Cardiac muscle cell (in vitro differentiated cells and primary cell): ENCODE data around the gene SRP68. TPM values are rescaled to one million over a fixed set of nuclear protein-coding genes. Genes with fewer than 3 reads are reported as not detected.

Source experiments
- DNase-seq, 2 donors: peaks; one replicate each; pipeline versions ENCODE4 v3.0.0 to v3.0.0-alpha.2; 2010 to 2017; ENCODE audit warnings: low read depth in 1 of 2, low spot score in 1 of 2
- H3K27ac ChIP-seq: fragments of 200-600 bp; sonication (generic); 2 replicates; pipeline ENCODE4 v1.5.1; 2016
- H3K27me3 ChIP-seq: fragments of 200-600 bp; sonication (generic); 2 replicates; pipeline ENCODE4 v1.6.0; 2016; ENCODE audit warnings: control low read depth
- H3K36me3 ChIP-seq: fragments of 200-600 bp; sonication (generic); 2 replicates; pipeline ENCODE4 v1.5.1; 2016; ENCODE audit warnings: control low read depth
- H3K4me1 ChIP-seq: fragments of 200-600 bp; sonication (generic); 2 replicates; pipeline ENCODE4 v1.8.1; 2017; ENCODE audit warnings: low read depth, mild to moderate bottlenecking, mixed run types
- H3K4me3 ChIP-seq: fragments of 200-600 bp; sonication (generic); 2 replicates; pipeline ENCODE4 v1.5.1; 2016; ENCODE audit warnings: mild to moderate bottlenecking
- H3K9me3 ChIP-seq: fragments of 200-600 bp; sonication (generic); 2 replicates; pipeline ENCODE4 v1.5.1; 2017; ENCODE audit warnings: low read depth, mild to moderate bottlenecking, control low read depth
- polyA plus RNA-seq: library from polyadenylated mRNA; unstranded; fragments of >200 nt; fragmentation: Nextera tagmentation; extraction: Ambion mirVana; gene quantifications from 2 replicates; pipeline ENCODE4 v1.2.1, GENCODE V29; 2016
- total RNA-seq: library from RNA; depleted of rRNA; stranded (reverse); fragments of >200 nt; gene quantifications from 2 replicates; pipeline ENCODE4 v1.2.3, GENCODE V29; 2016
- TF ChIP-seq, protein P1 (sequence below): IDR thresholded peaks from 2 replicates; pipeline ENCODE4 v1.5.1; 2012; ENCODE audit warnings: low read depth, mild to moderate bottlenecking, low read length

Gene SRP68
- total and polyA plus RNA-seq, 2 experiments from 2014 or later: 55.4 to 103 TPM

- peaks cover 7% of the 10 kb centered on the region for H3K4me1 ChIP-seq
- H3K27ac ChIP-seq: peak overlapping the region; percentile 6
- H3K36me3 ChIP-seq: peaks cover 30% of the 10 kb centered on the region
- H3K9me3 ChIP-seq: no peaks in the 10 kb centered on the region
- DNase-seq: no peak
- H3K27me3 ChIP-seq: no peaks in the 10 kb centered on the region
- TF ChIP-seq, protein P1, sequence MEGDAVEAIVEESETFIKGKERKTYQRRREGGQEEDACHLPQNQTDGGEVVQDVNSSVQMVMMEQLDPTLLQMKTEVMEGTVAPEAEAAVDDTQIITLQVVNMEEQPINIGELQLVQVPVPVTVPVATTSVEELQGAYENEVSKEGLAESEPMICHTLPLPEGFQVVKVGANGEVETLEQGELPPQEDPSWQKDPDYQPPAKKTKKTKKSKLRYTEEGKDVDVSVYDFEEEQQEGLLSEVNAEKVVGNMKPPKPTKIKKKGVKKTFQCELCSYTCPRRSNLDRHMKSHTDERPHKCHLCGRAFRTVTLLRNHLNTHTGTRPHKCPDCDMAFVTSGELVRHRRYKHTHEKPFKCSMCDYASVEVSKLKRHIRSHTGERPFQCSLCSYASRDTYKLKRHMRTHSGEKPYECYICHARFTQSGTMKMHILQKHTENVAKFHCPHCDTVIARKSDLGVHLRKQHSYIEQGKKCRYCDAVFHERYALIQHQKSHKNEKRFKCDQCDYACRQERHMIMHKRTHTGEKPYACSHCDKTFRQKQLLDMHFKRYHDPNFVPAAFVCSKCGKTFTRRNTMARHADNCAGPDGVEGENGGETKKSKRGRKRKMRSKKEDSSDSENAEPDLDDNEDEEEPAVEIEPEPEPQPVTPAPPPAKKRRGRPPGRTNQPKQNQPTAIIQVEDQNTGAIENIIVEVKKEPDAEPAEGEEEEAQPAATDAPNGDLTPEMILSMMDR: no peak
- H3K4me3 ChIP-seq: no peak overlapping the region
Measured at GRCh38 chr17:76085066-76085730, 12.9 kb upstream of the SRP68 start.

- no peak overlapping the region for H3K4me3 ChIP-seq
- H3K27me3 ChIP-seq: peaks cover 2% of the 10 kb centered on the region
- DNase-seq: peak in 1 of 2 donors; percentile 8
- H3K27ac ChIP-seq: peak overlapping the region; percentile 51
- H3K4me1 ChIP-seq: peaks cover 22% of the 10 kb centered on the region
- TF ChIP-seq, protein P1: no peak
- peaks cover 26% of the 10 kb centered on the region for H3K36me3 ChIP-seq
- H3K9me3 ChIP-seq: no peaks in the 10 kb centered on the region
Measured at GRCh38 chr17:76083536-76084182, 11.3 kb upstream of the SRP68 start.

- Histone ChIP-seq H3K27me3 (peaks cover 11% of the 10 kb centered on the region), H3K4me3 (no peak overlapping the region), H3K27ac (no peak overlapping the region), H3K36me3 (peaks cover 18% of the 10 kb centered on the region), H3K4me1 (peaks cover 22% of the 10 kb centered on the region), H3K9me3 (no peaks in the 10 kb centered on the region)
- TF ChIP-seq, protein P1: no peak
- DNase-seq: peak in 1 of 2 donors; percentile 11
Measured at GRCh38 chr17:76082326-76083251, 10.3 kb upstream of the SRP68 start.

DNA sequence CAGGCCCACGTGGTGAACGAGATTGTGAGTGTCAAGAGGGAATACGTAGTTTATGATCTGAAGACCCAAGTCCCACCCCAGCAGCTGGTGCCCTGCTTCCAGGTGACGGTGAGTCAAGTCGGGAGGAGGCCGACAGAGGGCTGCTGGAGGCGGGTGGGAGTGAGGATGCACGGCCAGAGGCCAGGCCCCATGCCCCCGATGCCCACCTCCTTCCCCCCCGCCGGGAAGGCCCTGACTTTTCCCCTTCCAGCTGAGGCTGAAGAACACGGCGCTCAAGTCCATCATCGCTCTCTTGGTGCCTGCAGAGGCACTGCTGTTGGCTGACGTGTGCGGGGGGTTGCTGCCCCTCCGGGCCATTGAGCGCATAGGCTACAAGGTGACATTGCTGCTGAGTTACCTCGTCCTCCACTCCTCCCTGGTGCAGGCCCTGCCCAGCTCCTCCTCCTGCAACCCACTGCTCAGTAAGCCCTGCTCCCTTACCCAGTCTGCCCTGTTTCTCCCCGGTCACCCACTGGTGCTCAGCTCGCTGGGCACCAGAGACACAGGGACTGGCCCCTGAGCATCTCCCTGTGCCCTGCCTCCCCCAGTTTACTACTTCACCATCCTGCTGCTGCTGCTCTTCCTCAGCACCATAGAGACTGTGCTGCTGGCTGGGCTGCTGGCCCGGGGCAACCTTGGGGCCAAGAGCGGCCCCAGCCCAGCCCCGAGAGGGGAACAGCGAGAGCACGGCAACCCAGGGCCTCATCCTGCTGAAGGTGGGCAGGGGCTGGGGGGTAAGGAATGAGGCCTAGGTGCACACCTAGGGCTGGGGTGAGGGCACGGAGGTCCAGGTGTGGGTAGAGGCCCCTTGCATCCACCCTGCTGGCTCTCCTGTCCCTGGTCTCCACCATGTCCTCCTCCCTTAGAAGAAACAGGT is 9.2 kb upstream of the SRP68 start:
- Histone ChIP-seq H3K4me1 (peaks cover 25% of the 10 kb centered on the region), H3K36me3 (peaks cover 12% of the 10 kb centered on the region), H3K27me3 (peaks cover 21% of the 10 kb centered on the region), H3K4me3 (no peak overlapping the region), H3K27ac (no peak overlapping the region), H3K9me3 (no peaks in the 10 kb centered on the region)
- DNase-seq: no peak
- TF ChIP-seq, protein P1: no peak
